IMR-90 (cell line): ENCODE measurements around the gene MPG. TPM values are rescaled to one million over a fixed set of nuclear protein-coding genes. Genes with fewer than 3 reads are reported as not detected.

ENCODE experiments used
- ATAC-seq: fragments of 200-7000 bp; cut with Tn5 transposase; 2 replicates; pipeline ENCODE4 v1.9.1; 2020; ENCODE audit warnings: low read depth, mild to moderate bottlenecking, moderate library complexity
- BruUV-seq: library from RNA; stranded (reverse); fragments of 400-500 nt; replicated peaks from 2 replicates; lab custom pipeline; 2021; lab: Mats Ljungman, UMichigan
- CTCF ChIA-PET: fragments of 300-600 bp; formaldehyde crosslinking; extraction: SDS; loops from one replicate; lab custom pipeline; 2021; ENCODE audit warnings: antibody characterized with exemption; lab: Yijun Ruan, JAX
- POLR2A ChIA-PET: fragments of 300-600 bp; sonication (Branson Sonifier 250); formaldehyde crosslinking; loops from one replicate; lab custom pipeline; 2022; ENCODE audit warnings: antibody characterized with exemption; ENCODE audit not compliant: unreplicated experiment; lab: Charles Lee
- DNase-seq: peaks from one replicate; pipeline ENCODE4 v3.0.0; 2013
- H2AFZ ChIP-seq: replicated peaks from 2 replicates; pipeline ENCODE3; 2013; ENCODE audit warnings: low read length, mild to moderate bottlenecking; ENCODE audit not compliant: poor library complexity
- H2AK5ac ChIP-seq: 2 replicates; pipeline ENCODE4 v1.6.1; 2013; ENCODE audit warnings: low read depth, low read length, inconsistent platforms
- H2AK9ac ChIP-seq: replicated peaks from 2 replicates; pipeline ENCODE3; 2013; ENCODE audit warnings: mild to moderate bottlenecking, low read depth, low read length, moderate library complexity; ENCODE audit not compliant: poor library complexity
- H2BK120ac ChIP-seq: 2 replicates; pipeline ENCODE4 v1.6.1; 2013; ENCODE audit warnings: low read depth, low read length, inconsistent platforms
- H2BK15ac ChIP-seq: 3 replicates; pipeline ENCODE4 v1.6.1; 2013; ENCODE audit warnings: low read depth, low read length, inconsistent platforms
- H2BK20ac ChIP-seq: 2 replicates; pipeline ENCODE4 v1.6.1; 2013; ENCODE audit warnings: low read depth, mild to moderate bottlenecking, inconsistent platforms, low read length, moderate library complexity
- H2BK5ac ChIP-seq: 2 replicates; pipeline ENCODE4 v1.6.1; 2013; ENCODE audit warnings: mild to moderate bottlenecking, low read depth, low read length, inconsistent platforms; ENCODE audit not compliant: poor library complexity, severe bottlenecking
- H3K14ac ChIP-seq: replicated peaks from 2 replicates; pipeline ENCODE4 v1.6.1; 2013; ENCODE audit warnings: low read depth, low read length, inconsistent platforms
- H3K18ac ChIP-seq: 2 replicates; pipeline ENCODE4 v1.6.1; 2013; ENCODE audit warnings: low read depth, low read length, control low read depth
- H3K23ac ChIP-seq: 2 replicates; pipeline ENCODE4 v1.6.1; 2013; ENCODE audit warnings: low read depth, low read length, inconsistent platforms
- H3K27ac ChIP-seq: 2 replicates; pipeline ENCODE4 v1.5.1; 2013; ENCODE audit warnings: mild to moderate bottlenecking, control low read depth, low read length; ENCODE audit not compliant: insufficient read depth
- H3K27me3 ChIP-seq: 2 replicates; pipeline ENCODE4 v1.6.1; 2013; ENCODE audit warnings: low read length; ENCODE audit not compliant: control insufficient read depth, insufficient read depth
- H3K36me3 ChIP-seq: 2 replicates; pipeline ENCODE4 v1.6.1; 2013; ENCODE audit warnings: low read length, mixed read lengths; ENCODE audit not compliant: control insufficient read depth, insufficient read depth
- H3K4ac ChIP-seq: 2 replicates; pipeline ENCODE4 v1.6.1; 2013; ENCODE audit warnings: low read depth, low read length, inconsistent platforms
- H3K4me1 ChIP-seq: 2 replicates; pipeline ENCODE4 v1.6.1; 2013; ENCODE audit warnings: low read length, mixed read lengths; ENCODE audit not compliant: control insufficient read depth, insufficient read depth
- H3K4me2 ChIP-seq: 2 replicates; pipeline ENCODE4 v1.6.1; 2013; ENCODE audit warnings: low read depth, mild to moderate bottlenecking, control low read depth, low read length, moderate library complexity
- H3K4me3 ChIP-seq: 2 replicates; pipeline ENCODE4 v1.5.1; 2013; ENCODE audit warnings: low read depth, mild to moderate bottlenecking, control low read depth, low read length, moderate library complexity; ENCODE audit not compliant: insufficient read depth
- H3K56ac ChIP-seq: 2 replicates; pipeline ENCODE4 v1.6.1; 2013; ENCODE audit warnings: low read length, inconsistent platforms; ENCODE audit not compliant: insufficient read depth; ENCODE audit errors: extremely low read depth
- H3K79me1 ChIP-seq, 2 experiments: 2 replicates each; pipeline ENCODE4 v1.6.1; 2013; ENCODE audit warnings: low read length in 2 of 2, inconsistent platforms in 1 of 2, low read depth in 1 of 2
- H3K9ac ChIP-seq: 2 replicates; pipeline ENCODE4 v1.6.1; 2013; ENCODE audit warnings: low read depth, low read length, control low read depth
- H3K9me1 ChIP-seq: 2 replicates; pipeline ENCODE4 v1.6.1; 2013; ENCODE audit warnings: low read length, inconsistent platforms; ENCODE audit not compliant: insufficient read depth
- H3K9me3 ChIP-seq: 2 replicates; pipeline ENCODE4 v1.6.1; 2013; ENCODE audit warnings: low read length; ENCODE audit not compliant: control insufficient read depth, insufficient read depth
- H4K20me1 ChIP-seq: 2 replicates; pipeline ENCODE4 v1.6.1; 2013; ENCODE audit warnings: low read length, inconsistent platforms; ENCODE audit not compliant: insufficient read depth
- H4K5ac ChIP-seq: 2 replicates; pipeline ENCODE4 v1.6.1; 2013; ENCODE audit warnings: mild to moderate bottlenecking, low read depth, low read length, control low read depth
- H4K8ac ChIP-seq, 2 experiments: 2 replicates each; pipeline ENCODE4 v1.6.1; 2013; ENCODE audit warnings: low read depth in 2 of 2, low read length in 2 of 2, control low read depth in 1 of 2, inconsistent platforms in 1 of 2
- H4K91ac ChIP-seq: 2 replicates; pipeline ENCODE4 v1.6.1; 2013; ENCODE audit warnings: low read depth, low read length, inconsistent platforms; ENCODE audit not compliant: insufficient read depth
- BHLHE40 ChIP-seq: fragments of 150-350 bp; IDR thresholded peaks from 2 replicates; pipeline ENCODE4 v1.6.1; 2016; ENCODE audit warnings: mild to moderate bottlenecking, low read depth, low read length
- CEBPB ChIP-seq: IDR thresholded peaks from 2 replicates; pipeline ENCODE4 v1.6.1; 2012; ENCODE audit warnings: low read depth, low read length, improper control_type of control experiment
- CHD1 ChIP-seq: IDR thresholded peaks from 2 replicates; pipeline ENCODE4 v1.6.1; 2012; ENCODE audit warnings: low read depth, low read length, improper control_type of control experiment
- CTCF ChIP-seq: conservative IDR thresholded peaks from 2 replicates; pipeline ENCODE4 v1.5.1; 2012; ENCODE audit warnings: mild to moderate bottlenecking, low read depth, low read length, improper control_type of control experiment
- ELK1 ChIP-seq: fragments of 150-350 bp; IDR thresholded peaks from 2 replicates; pipeline ENCODE4 v1.6.1; 2016; ENCODE audit warnings: low read depth, mild to moderate bottlenecking, low read length, moderate library complexity, borderline replicate concordance
- FOS ChIP-seq: fragments of 150-350 bp; IDR thresholded peaks from 2 replicates; pipeline ENCODE4 v1.6.1; 2016; ENCODE audit warnings: low read depth, low read length
- MAFK ChIP-seq: IDR thresholded peaks from 2 replicates; pipeline ENCODE4 v1.6.1; 2012; ENCODE audit warnings: low read depth, low read length, improper control_type of control experiment
- MAZ ChIP-seq: IDR thresholded peaks from 2 replicates; pipeline ENCODE4 v1.6.1; 2012; ENCODE audit warnings: low read depth, mild to moderate bottlenecking, low read length, improper control_type of control experiment, moderate library complexity, borderline replicate concordance
- MXI1 ChIP-seq: IDR thresholded peaks from 2 replicates; pipeline ENCODE4 v1.6.1; 2012; ENCODE audit warnings: low read depth, mild to moderate bottlenecking, low read length, moderate library complexity, borderline replicate concordance
- NFE2L2 ChIP-seq: fragments of 150-350 bp; IDR thresholded peaks from 2 replicates; pipeline ENCODE4 v1.6.1; 2016; ENCODE audit warnings: low read depth, mild to moderate bottlenecking, low read length
- POLR2A ChIP-seq: IDR thresholded peaks from 2 replicates; pipeline ENCODE4 v1.6.1; 2012; ENCODE audit warnings: mild to moderate bottlenecking, low read depth, low read length
- RAD21 ChIP-seq: IDR thresholded peaks from 2 replicates; pipeline ENCODE4 v1.6.1; 2012; ENCODE audit warnings: low read length, improper control_type of control experiment
- RCOR1 ChIP-seq: IDR thresholded peaks from 2 replicates; pipeline ENCODE4 v1.6.1; 2012; ENCODE audit warnings: mild to moderate bottlenecking, low read length, improper control_type of control experiment; ENCODE audit not compliant: insufficient replicate concordance
- RFX5 ChIP-seq: IDR thresholded peaks from 2 replicates; pipeline ENCODE4 v1.8.0; 2012; ENCODE audit warnings: low read depth, mild to moderate bottlenecking, low read length, moderate library complexity
- SMC3 ChIP-seq: fragments of 150-350 bp; IDR thresholded peaks from 2 replicates; pipeline ENCODE4 v1.6.1; 2016; ENCODE audit warnings: low read depth, mild to moderate bottlenecking, antibody characterized with exemption, low read length, moderate library complexity
- USF2 ChIP-seq: fragments of 150-350 bp; IDR thresholded peaks from 2 replicates; pipeline ENCODE4 v1.6.1; 2017; ENCODE audit warnings: mild to moderate bottlenecking, antibody characterized with exemption, low read length, low read depth
- WGBS, 2 experiments: methylation state at CpG; one replicate each; pipeline versions ENCODE4 v1.1.5 to v1.1.7; 2013; ENCODE audit warnings: missing lambda C conversion rate in 2 of 2; ENCODE audit not compliant: insufficient read length in 1 of 2; ENCODE audit errors: extremely low coverage in 2 of 2; 5-methylcytosine and 5-hydroxymethylcytosine counted together
- dilution Hi-C: fragments of 300-500 bp; cut with HindIII; formaldehyde crosslinking; loops from one replicate; pipeline ENCODE4 v1.14.3; 2018; ENCODE audit warnings: low sequenced_read_pairs; ENCODE audit not compliant: unreplicated experiment
- in situ Hi-C: fragments of 300-500 bp; cut with MboI; formaldehyde crosslinking; loops from 3 replicates; pipeline ENCODE4 v1.14.3; 2019; ENCODE audit warnings: low sequenced_read_pairs, inconsistent platforms, mixed read lengths
- intact Hi-C: fragments of 100-400 bp; cut with micrococcal nuclease; formaldehyde crosslinking; loops from 2 replicates; pipeline ENCODE4 v1.10.0; 2022
- polyA plus RNA-seq, 3 experiments: library from polyadenylated mRNA; depleted of rRNA; stranded (reverse); fragments of >200 nt; gene quantifications; 2 replicates each; pipeline ENCODE4 v1.2.3, GENCODE V29; 2012; ENCODE audit warnings: low replicate concordance in 1 of 3
- total RNA-seq: library from RNA; depleted of rRNA; stranded (reverse); fragments of >200 nt; gene quantifications from 2 replicates; pipeline ENCODE4 v1.2.3, GENCODE V29; 2012

The MPG gene
- total and polyA plus RNA-seq, 2 of the 4 experiments (the other 2 are of a cell fraction) = 66.7 to 135 TPM

- Histone ChIP-seq H2AK5ac (no peak overlapping the region), H3K56ac (no peak overlapping the region), H2AFZ (peak overlapping the region; percentile 4), H4K5ac (no peak overlapping the region), H3K9ac (no peak overlapping the region), H3K4me1 (peaks cover 3% of the 10 kb centered on the region), H3K4ac (no peak overlapping the region), H2AK9ac (peak overlapping the region; percentile 11), H3K27ac (no peak overlapping the region), H3K9me1 (no peaks in the 10 kb centered on the region), H3K4me3 (no peak overlapping the region), H3K79me1 (peaks cover 5 to 48% of the 10 kb centered on the region in 2 experiments; a peak in 3 of 4 replicates), H2BK15ac (no peak overlapping the region), H3K18ac (no peak overlapping the region), H4K20me1 (peaks cover 34% of the 10 kb centered on the region), H2BK120ac (no peak overlapping the region), H3K4me2 (no peak overlapping the region), H3K36me3 (peaks cover 38% of the 10 kb centered on the region), H3K14ac (no peak overlapping the region), H4K91ac (no peak overlapping the region), H3K23ac (no peak overlapping the region), H2BK5ac (no peak overlapping the region), H3K27me3 (no peaks in the 10 kb centered on the region), H2BK20ac (no peak overlapping the region), H3K9me3 (no peaks in the 10 kb centered on the region), H4K8ac (no peak overlapping the region)
- DNase-seq (peak; percentile 83), ATAC-seq (peak; percentile 89)
- in situ Hi-C loops = no loop called here
- WGBS, 2 experiments = 17% methylated on average over 2 of the region's 11 CpGs; no CpG with 5 or more reads in 1 of the 2 experiments
- BruUV-seq = no TSS peak
- dilution Hi-C loops = no loop called here
- TF ChIP-seq RAD21 = peak; percentile 92
- TF ChIP-seq SMC3 = peak; percentile 96
- TF ChIP-seq POLR2A = peak; percentile 56
- no peak; the same call in 1 of the 2 replicates for TF ChIP-seq MAFK
- TF ChIP-seq CHD1 = no peak
- TF ChIP-seq RCOR1 = peak; percentile 45
- TF ChIP-seq MAZ = peak; percentile 76
- TF ChIP-seq RFX5 = no peak
- peak; percentile 56; the same call in 1 of the 2 replicates for TF ChIP-seq MXI1
- TF ChIP-seq CTCF = peak; percentile 100
- TF ChIP-seq USF2 = peak; percentile 89
- TF ChIP-seq NFE2L2 = no peak
- no peak; the same call in 1 of the 2 replicates for TF ChIP-seq BHLHE40
- no peak for TF ChIP-seq ELK1
- TF ChIP-seq FOS = no peak
- TF ChIP-seq CEBPB = no peak
- ChIA-PET POLR2A (interaction anchor here (0.6 to 0.7 kb wide), 2 partner anchors 18 to 53 kb away, joined by 3 read pairs; no protein-coding TSS in a partner anchor), CTCF (interaction anchor here (0.6 to 2.5 kb wide), 12 partner anchors 9 to 265 kb away, joined by 3 to 24 read pairs (median 4); partner anchors contain the start of gene RHBDF1)
- intact Hi-C loops = loop anchor here (1.0 kb wide), 2 partner anchors 13 to 32 kb away; no protein-coding TSS in a partner anchor
Observed at GRCh38 chr16:96935-97381, 18.9 kb downstream of the MPG start.
